AG04450 (cell line): ENCODE results near the gene IQCE. TPM values are rescaled to one million over a fixed set of nuclear protein-coding genes. Genes with fewer than 3 reads are reported as not detected.

Source experiments
- CTCF ChIA-PET: fragments of 300-600, 350-600 bp; formaldehyde crosslinking; extraction: SDS; loops from one replicate; lab custom pipeline; 2022; ENCODE audit warnings: antibody characterized with exemption, inconsistent platforms; lab: Charles Lee
- POLR2A ChIA-PET: fragments of 350-600 bp; formaldehyde crosslinking; extraction: SDS; loops from one replicate; lab custom pipeline; 2021; ENCODE audit warnings: antibody characterized with exemption, inconsistent platforms; lab: Yijun Ruan, JAX
- DNase-seq: peaks from one replicate; pipeline ENCODE4 v3.0.0-alpha.2; 2011; ENCODE audit warnings: low read depth, low spot score
- H3K27ac ChIP-seq: one replicate; pipeline ENCODE4 v1.5.1; 2012; ENCODE audit warnings: low read depth, low read length, control low read depth
- H3K27me3 ChIP-seq: one replicate; pipeline ENCODE4 v1.6.0; 2012; ENCODE audit warnings: low read length; ENCODE audit not compliant: control insufficient read depth, insufficient read depth
- H3K4me3 ChIP-seq: 2 replicates; pipeline ENCODE4 v1.5.1; 2011; ENCODE audit warnings: mild to moderate bottlenecking, low read depth, low read length, control low read depth
- H3K9me3 ChIP-seq: 2 replicates; pipeline ENCODE4 v1.5.1; 2012; ENCODE audit warnings: low read length; ENCODE audit not compliant: control insufficient read depth, insufficient read depth
- polyA plus RNA-seq: library from polyadenylated mRNA; depleted of rRNA; stranded (reverse); fragments of >200 nt; gene quantifications from 2 replicates; pipeline ENCODE4 v1.2.3, GENCODE V29; 2011
- TF ChIP-seq, protein P1 (sequence below): IDR thresholded peaks from 2 replicates; pipeline ENCODE4 v1.5.1; 2011; ENCODE audit warnings: low read depth, low read length, control low read depth, inconsistent platforms

IQCE gene
- polyA plus RNA-seq, 1 experiment: 6.8 TPM

DNA sequence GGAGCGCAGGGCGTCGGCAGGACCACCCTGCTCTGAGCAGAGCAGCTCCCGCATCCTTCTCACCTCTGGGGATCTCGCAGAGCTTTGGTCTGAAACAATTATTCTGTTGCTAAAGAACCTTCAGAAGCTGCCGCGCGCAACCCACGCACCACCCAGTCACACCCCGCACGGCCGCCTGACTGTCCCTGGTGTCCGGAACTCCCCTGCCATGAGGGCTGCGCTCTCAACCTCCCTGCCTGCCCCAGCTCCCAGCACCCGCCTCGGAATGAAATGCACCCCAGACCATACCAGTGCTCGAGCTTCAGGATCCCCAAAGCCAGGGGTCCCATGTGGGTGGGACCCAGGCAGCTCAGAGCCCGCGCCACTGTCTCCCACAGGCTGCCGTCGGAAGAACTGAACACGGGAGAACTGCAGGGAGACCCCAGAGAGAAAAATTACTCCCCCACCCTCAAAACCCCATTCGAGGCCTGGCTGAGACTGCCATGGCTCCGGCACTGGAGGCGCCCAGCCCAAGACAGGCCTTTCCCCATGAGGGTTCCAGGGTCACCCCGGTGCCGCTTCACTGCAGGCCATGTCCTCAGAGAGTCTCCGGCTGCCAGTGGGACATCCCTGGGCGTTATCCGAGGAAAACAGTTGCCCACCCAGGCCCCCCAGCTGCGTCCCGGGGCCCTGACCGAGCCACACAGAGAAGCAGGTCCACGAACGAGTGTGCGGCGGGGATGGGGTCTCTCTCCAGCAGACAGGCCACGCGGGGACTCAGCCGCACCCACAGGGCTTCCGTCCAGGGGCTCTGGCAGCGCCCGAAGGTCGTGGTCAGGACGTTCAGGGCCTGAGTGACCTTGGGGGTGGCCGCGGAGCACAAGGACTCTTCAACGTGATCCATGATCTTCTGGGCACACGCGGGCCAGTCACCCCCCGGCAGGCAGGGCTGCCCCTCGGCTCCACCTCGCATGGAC is 15.6 kb upstream of the IQCE start:
- DNase-seq: no peak
- Histone ChIP-seq H3K9me3 (no peaks in the 10 kb centered on the region; the same call in 1 of the 2 replicates), H3K27me3 (no peaks in the 10 kb centered on the region), H3K27ac (no peak overlapping the region), H3K4me3 (no peak overlapping the region)
- ChIA-PET CTCF (interaction anchor here (0.6 kb wide), 1 partner anchor 17 kb away, joined by 3 read pairs; no protein-coding TSS in a partner anchor), POLR2A (interaction anchor here (0.5 to 0.6 kb wide), 2 partner anchors 16 to 18 kb away, joined by 5 to 6 read pairs; no protein-coding TSS in a partner anchor)
- TF ChIP-seq, protein P1, sequence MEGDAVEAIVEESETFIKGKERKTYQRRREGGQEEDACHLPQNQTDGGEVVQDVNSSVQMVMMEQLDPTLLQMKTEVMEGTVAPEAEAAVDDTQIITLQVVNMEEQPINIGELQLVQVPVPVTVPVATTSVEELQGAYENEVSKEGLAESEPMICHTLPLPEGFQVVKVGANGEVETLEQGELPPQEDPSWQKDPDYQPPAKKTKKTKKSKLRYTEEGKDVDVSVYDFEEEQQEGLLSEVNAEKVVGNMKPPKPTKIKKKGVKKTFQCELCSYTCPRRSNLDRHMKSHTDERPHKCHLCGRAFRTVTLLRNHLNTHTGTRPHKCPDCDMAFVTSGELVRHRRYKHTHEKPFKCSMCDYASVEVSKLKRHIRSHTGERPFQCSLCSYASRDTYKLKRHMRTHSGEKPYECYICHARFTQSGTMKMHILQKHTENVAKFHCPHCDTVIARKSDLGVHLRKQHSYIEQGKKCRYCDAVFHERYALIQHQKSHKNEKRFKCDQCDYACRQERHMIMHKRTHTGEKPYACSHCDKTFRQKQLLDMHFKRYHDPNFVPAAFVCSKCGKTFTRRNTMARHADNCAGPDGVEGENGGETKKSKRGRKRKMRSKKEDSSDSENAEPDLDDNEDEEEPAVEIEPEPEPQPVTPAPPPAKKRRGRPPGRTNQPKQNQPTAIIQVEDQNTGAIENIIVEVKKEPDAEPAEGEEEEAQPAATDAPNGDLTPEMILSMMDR: no peak

DNA sequence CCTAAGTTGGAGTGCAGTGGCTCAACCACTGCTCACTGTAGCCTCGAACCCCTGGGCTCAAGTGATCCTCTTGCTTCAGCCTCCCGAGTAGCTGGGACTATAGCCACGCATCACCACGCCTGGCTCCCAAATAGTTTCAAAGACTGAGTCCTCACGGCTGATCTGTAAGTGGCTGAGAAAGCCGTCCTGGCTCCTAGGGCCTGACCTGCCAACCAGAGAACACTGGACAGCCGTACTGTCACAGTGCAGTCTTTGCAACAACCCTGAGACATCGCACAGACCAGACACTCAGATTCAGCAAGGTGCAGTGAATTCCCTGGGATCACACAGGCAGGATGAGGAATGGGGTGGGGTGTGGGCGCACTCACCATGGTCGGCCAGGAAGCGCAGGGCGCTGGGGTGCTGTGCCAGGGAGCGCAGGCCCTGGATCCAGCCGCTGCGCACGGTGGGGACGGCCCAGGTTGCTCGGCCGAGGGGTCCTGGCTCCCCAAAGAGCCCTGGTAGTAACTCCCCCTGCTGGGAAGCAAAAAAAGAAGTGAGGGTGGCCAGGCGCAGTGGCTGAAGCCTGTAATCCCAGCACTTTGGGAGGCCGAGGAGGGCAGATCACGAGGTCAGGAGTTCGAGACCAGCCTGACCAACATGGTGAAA is 14.1 kb upstream of the IQCE start:
- TF ChIP-seq, protein P1: no peak
- POLR2A ChIA-PET: no interaction called here

DNA sequence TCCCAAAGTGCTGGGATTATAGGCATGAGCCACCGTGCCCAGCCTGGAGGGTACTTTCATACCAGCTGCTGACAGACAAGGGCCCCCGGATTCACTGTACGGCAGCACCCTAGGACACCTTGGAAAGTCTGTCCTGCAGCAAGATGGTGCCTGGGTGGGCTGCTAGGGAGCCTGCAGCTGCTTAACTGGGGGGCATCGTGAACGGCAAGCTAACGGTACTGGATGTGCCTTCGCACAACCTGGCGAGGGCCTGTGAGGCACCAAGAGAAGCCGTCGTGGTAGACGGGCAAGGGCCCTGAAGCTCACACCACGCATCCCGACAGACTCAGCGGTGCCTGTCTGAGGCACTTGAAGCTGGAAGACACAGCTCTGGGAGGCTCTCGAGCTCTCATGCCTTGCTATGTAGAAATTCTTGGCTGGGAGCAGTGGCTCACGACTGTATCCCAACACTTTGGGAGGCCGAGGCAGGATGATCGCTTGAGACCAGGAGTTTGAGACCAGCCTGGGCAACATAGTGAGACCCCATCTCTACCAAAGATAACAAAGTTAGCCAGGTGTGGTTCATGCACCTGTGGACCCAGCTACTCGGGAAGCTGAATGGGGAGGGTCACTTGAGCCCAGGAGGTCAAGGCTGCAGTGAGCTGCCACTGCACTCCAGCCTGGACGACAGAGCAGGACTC is 12.9 kb upstream of the IQCE start:
- H3K27me3 ChIP-seq: no peaks in the 10 kb centered on the region
- TF ChIP-seq, protein P1: no peak
- no peak overlapping the region for H3K4me3 ChIP-seq
- POLR2A ChIA-PET: interaction anchor here (0.6 kb wide), 1 partner anchor 10 kb away, joined by 4 read pairs; no protein-coding TSS in a partner anchor
- no peak for DNase-seq
- H3K27ac ChIP-seq: no peak overlapping the region
- CTCF ChIA-PET: no interaction called here
- H3K9me3 ChIP-seq: no peaks in the 10 kb centered on the region; the same call in 1 of the 2 replicates

More for the DNA sequence above, 14.1 kb upstream of the IQCE start:
- no peak for DNase-seq
- Histone ChIP-seq H3K9me3 (no peaks in the 10 kb centered on the region; the same call in 1 of the 2 replicates), H3K4me3 (no peak overlapping the region), H3K27me3 (no peaks in the 10 kb centered on the region), H3K27ac (no peak overlapping the region)
- CTCF ChIA-PET: no interaction called here

DNA sequence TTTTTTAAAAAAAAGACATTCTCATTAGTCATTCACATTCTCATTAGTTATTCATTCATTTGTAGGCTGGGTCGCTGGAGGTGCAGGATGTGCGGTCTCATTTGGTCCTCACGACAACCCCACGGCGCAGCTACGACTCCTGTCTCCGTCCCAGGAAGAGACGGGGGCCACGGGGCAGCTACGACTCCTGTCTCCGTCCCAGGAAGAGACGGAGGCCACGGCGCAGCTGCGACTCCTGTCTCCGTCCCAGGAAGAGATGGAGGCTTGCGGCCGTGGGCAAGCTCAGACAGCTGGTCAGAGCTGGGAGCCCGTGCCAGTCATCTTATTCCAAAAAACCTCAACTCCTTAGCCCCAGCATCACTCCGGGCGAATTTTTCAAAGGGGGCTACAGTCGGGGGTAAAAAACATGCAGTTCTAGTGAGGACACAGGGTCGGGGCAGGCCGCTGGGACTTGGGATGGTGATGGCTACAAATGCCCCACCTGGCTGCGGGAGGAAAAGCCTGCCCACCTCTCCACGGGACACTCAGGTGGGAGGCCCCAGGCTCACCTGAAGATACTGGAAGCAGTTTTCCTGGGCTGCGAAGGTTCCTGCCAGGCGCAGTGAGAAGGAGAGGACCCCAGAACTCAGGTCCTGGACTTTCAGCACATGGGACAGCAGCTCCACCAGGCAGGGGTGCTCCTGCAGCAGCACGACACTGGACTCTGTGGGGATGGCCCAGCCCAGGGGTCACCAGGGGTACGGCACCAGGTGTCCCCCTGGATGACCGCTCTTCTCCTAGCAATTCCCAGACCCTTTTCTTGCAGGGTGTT is 11.8 kb upstream of the IQCE start:
- Histone ChIP-seq H3K27me3 (no peaks in the 10 kb centered on the region), H3K9me3 (no peaks in the 10 kb centered on the region; the same call in 1 of the 2 replicates), H3K4me3 (no peak overlapping the region), H3K27ac (no peak overlapping the region)
- TF ChIP-seq, protein P1: no peak
- DNase-seq: no peak
- POLR2A ChIA-PET: interaction anchor here (0.6 kb wide), 1 partner anchor 12 kb away, joined by 4 read pairs; no protein-coding TSS in a partner anchor
- CTCF ChIA-PET: no interaction called here
